Measurements from ENCODE around the gene MAL.

GRCh38 chr2:95034221-95034620 is 8.7 kb downstream of the MAL start:
- TF ChIP-seq POLR2A (IDR thresholded peaks at IDR 0.05; ENCODE audit: low read depth, low read length) = no peak
- no peak for TF ChIP-seq POLR2AphosphoS5 (IDR thresholded peaks at IDR 0.05; ENCODE audit: low read depth, low read length)
- TF ChIP-seq TAF1 (IDR thresholded peaks at IDR 0.05; ENCODE audit: borderline replicate concordance, low read depth, low read length) = no peak

All from GM12892 (cell line).